Testis (tissue), 3 donors: ENCODE data around the gene RPEL1. TPM values are rescaled to one million over a fixed set of nuclear protein-coding genes. Genes with fewer than 3 reads are reported as not detected.

Experiments used
- DNase-seq: peaks from one replicate; pipeline ENCODE4 v3.0.0-alpha.2; 2019
- H3K27ac ChIP-seq, 2 donors: fragments of 200-600 bp; sonication (generic); one replicate each; pipeline ENCODE4 v1.5.1; 2019
- H3K27me3 ChIP-seq: fragments of 200-600 bp; sonication (generic); one replicate; pipeline ENCODE4 v1.5.1; 2019
- H3K36me3 ChIP-seq: fragments of 200-600 bp; sonication (generic); one replicate; pipeline ENCODE4 v1.5.1; 2017; ENCODE audit warnings: low read depth; ENCODE audit errors: missing control alignments
- H3K4me1 ChIP-seq: fragments of 200-600 bp; sonication (generic); one replicate; pipeline ENCODE4 v1.5.1; 2019
- H3K4me3 ChIP-seq, 2 donors: fragments of 200-600 bp; sonication (generic); one replicate each; pipeline ENCODE4 v1.5.1; 2017 to 2019
- H3K9me3 ChIP-seq: fragments of 200-600 bp; sonication (generic); one replicate; pipeline ENCODE4 v1.5.1; 2017
- CTCF ChIP-seq, 3 experiments: fragments of 450-650 bp in 2 of 3; fragments of 200-600 bp in 1 of 3; sonication (generic) in 1 of 3; IDR thresholded peaks; one replicate each; pipeline ENCODE4 v1.5.1; 2016 to 2019; ENCODE audit warnings: antibody characterized with exemption in 3 of 3, mild to moderate bottlenecking in 2 of 3, moderate library complexity in 1 of 3
- POLR2A ChIP-seq: fragments of 450-650 bp; IDR thresholded peaks from one replicate; pipeline ENCODE4 v1.6.1; 2017; ENCODE audit warnings: antibody characterized with exemption, mild to moderate bottlenecking, moderate library complexity
- WGBS, 2 donors: methylation state at CpG; one replicate each; pipeline ENCODE4 v1.1.5; 2018; 5-methylcytosine and 5-hydroxymethylcytosine counted together
- intact Hi-C: fragments of 100-400 bp; cut with DNase I; formaldehyde crosslinking; loops from one replicate; pipeline ENCODE4 v1.15.1; 2023; ENCODE audit warnings: low total_unique reads
- polyA plus RNA-seq: library from polyadenylated mRNA; stranded (reverse); fragments of 350-450 nt; fragmentation: Illumina TruSeq; extraction: RNeasy Lipid Tissue Mini Kit (QIAGEN cat#74804); gene quantifications from one replicate; pipeline ENCODE4 v1.2.3, GENCODE V29; 2014; ENCODE audit warnings: low read depth, low replicate concordance; ENCODE audit not compliant: insufficient read depth
- total RNA-seq, 2 donors: library from RNA; depleted of rRNA; stranded (reverse); fragments of >200 nt; gene quantifications; one replicate each; pipeline ENCODE4 v1.2.3, GENCODE V29; 2016

The RPEL1 gene
- total and polyA plus RNA-seq, 3 donors from 2014 or later: not detected

- intact Hi-C loops: no loop called here
- H3K36me3 ChIP-seq: no peaks in the 10 kb centered on the region
- H3K4me1 ChIP-seq: no peaks in the 10 kb centered on the region
- no peaks in the 10 kb centered on the region for H3K27me3 ChIP-seq
- no peaks in the 10 kb centered on the region for H3K9me3 ChIP-seq
- TF ChIP-seq POLR2A (no peak), CTCF (IDR thresholded peaks at IDR 0.05) (no peak)
- H3K4me3 ChIP-seq: peak within 1 kb of the TSS; percentile 49 to 61
- peak; percentile 30 for DNase-seq
- 1 to 2% methylated on average over 32 to 77 of the region's 105 CpGs for WGBS, 2 donors
- H3K27ac ChIP-seq: no peak within 1 kb of the TSS
Observed at GRCh38 chr10:103276896-103277712, 31.4 kb downstream of the RPEL1 start, which contains the start of gene INA. INA (plus strand) TSS chr10:103277138; CDS start chr10:103277212, 74 bp downstream.

- Histone ChIP-seq H3K9me3 (no peaks in the 10 kb centered on the region), H3K4me1 (no peaks in the 10 kb centered on the region), H3K4me3 (peak overlapping the region; percentile 49 to 61), H3K36me3 (no peaks in the 10 kb centered on the region), H3K27me3 (no peaks in the 10 kb centered on the region), H3K27ac (no peak overlapping the region)
- TF ChIP-seq CTCF (IDR thresholded peaks at IDR 0.05) (no peak), POLR2A (no peak)
- DNase-seq: no peak
- intact Hi-C loops: no loop called here
- 6 to 8% methylated on average over 26 to 48 of the region's 76 CpGs for WGBS, 2 donors
Observed at GRCh38 chr10:103277713-103278536, 32.2 kb downstream of the RPEL1 start.

- DNase-seq: no peak
- no peaks in the 10 kb centered on the region for H3K27me3 ChIP-seq
- no peaks in the 10 kb centered on the region for H3K4me1 ChIP-seq
- TF ChIP-seq CTCF (IDR thresholded peaks at IDR 0.05) (no peak), POLR2A (no peak)
- peak overlapping the region in 1 of 2 donors; percentile 61 for H3K4me3 ChIP-seq
- intact Hi-C loops: no loop called here
- no peaks in the 10 kb centered on the region for H3K9me3 ChIP-seq
- WGBS, 2 donors: 20 to 22% methylated on average over 12 of the region's 12 CpGs
- no peak overlapping the region for H3K27ac ChIP-seq
- H3K36me3 ChIP-seq: no peaks in the 10 kb centered on the region
Observed at GRCh38 chr10:103278537-103278823, 32.8 kb downstream of the RPEL1 start.

- H3K27ac ChIP-seq: no peak overlapping the region
- H3K4me3 ChIP-seq: no peak overlapping the region
- H3K27me3 ChIP-seq: no peaks in the 10 kb centered on the region
- no peaks in the 10 kb centered on the region for H3K9me3 ChIP-seq
- H3K4me1 ChIP-seq: no peaks in the 10 kb centered on the region
- WGBS, 2 donors: 0 to 2% methylated on average over 11 of the region's 11 CpGs
- peak; percentile 68 for DNase-seq
- TF ChIP-seq CTCF (IDR thresholded peaks at IDR 0.05): no peak
- no peak for TF ChIP-seq POLR2A
- H3K36me3 ChIP-seq: no peaks in the 10 kb centered on the region
- intact Hi-C loops: no loop called here
Observed at GRCh38 chr10:103278862-103279298, 33.2 kb downstream of the RPEL1 start.
